NCI-H82 treated with DMSO at 0.1 percent for 48 hours (cell line): ENCODE results near the gene RASSF3.
"Not testable (repeated sequence)": the region's sequence is repeated elsewhere in the genome, so short reads cannot be mapped to it uniquely, and the experiment has no call there.

ENCODE experiments used
- DNase-seq: peaks from one replicate; lab custom pipeline; 2025; ENCODE audit not compliant: unreplicated experiment; lab: John Stamatoyannopoulos, UW

Gene RASSF3

DNA sequence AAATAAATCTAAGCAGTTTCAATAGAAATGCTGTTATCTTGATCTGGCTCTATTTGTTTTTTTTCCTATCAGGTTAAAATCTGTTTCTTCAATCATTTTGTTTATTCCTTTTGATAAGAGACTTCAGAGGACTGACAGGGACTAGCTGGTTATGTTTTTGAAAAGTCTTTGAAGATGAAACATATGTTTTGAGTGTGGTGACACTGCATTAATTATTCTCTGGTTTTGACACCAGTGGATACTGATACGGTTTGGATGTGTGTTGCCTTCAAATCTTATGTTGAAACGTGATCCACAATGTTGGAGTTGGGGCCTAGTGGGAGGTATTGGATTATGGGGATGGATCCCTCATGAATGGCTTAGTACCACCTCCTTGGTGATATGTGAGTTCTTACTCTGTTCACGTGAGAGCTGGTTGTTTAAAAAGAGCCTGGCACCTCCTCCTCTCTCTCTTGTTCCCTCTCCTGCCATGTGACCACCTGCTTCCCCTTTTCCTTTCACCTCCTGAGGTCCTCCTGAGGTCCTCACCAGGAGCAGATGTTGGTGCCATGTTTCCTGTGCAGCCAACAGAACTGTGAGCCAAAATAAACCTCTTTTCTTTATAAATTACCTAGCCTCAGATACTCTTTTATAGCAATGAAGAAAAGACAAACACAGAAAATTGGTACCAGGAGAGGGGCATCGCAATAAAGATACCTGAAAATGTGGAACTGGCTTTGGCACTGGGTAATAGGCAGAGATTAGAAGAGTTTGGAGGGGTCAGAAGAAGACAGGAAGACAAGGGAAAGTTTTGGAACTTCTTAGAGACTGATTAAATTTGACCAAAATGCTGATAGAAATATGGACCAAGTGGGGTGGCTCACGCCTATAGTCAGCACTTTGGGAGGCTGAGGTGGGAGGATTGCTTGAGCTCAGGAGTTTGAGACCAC, 23.0 kb downstream of the RASSF3 start:
- no peak for DNase-seq

DNA sequence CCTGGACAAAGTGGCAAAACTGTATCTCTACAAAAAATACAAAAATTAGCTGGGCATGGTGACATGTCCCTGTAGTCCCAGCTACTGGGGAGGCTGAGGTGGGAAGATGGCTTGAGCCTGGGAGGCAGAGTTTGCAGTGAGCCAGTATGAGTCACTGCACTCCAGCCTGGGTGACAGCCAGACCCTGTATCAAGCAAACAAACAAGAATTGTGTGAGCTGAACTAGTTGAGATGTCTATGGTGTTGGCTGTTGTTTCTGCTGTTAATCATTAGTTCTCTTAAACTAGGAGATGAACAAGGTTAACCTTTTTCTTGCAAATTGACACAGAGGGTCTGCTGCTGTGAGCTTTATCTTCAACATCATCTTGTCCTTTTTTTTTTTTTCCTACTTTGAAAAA, 23.6 kb downstream of the RASSF3 start:
- DNase-seq = no peak

GRCh38 chr12:64634508-64635092, 24.3 kb downstream of the RASSF3 start:
- no peak for DNase-seq

- no peak for DNase-seq
Measured at GRCh38 chr12:64635356-64635998, 25.2 kb downstream of the RASSF3 start.

DNA sequence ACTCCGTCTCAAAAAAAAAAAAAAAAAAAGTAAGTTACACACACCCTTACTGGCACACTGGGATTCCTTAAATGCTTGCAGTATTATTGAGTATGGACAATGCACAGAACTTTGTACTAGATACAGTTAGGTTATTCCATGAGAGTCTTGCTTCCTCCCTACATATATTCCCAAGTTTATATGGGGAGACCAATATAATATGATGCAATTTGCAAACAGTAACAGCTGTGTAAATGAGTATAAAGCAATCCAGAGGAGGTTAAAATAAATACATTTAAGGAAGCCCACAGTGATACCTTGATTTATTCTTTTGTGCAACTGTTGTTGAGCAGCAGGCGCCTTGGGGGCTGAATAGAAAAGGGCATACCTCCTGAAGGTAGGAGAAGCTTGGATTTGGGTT, 26.6 kb downstream of the RASSF3 start:
- DNase-seq = no peak

- no peak for DNase-seq
Measured at GRCh38 chr12:64639466-64639865, 29.2 kb downstream of the RASSF3 start.

DNA sequence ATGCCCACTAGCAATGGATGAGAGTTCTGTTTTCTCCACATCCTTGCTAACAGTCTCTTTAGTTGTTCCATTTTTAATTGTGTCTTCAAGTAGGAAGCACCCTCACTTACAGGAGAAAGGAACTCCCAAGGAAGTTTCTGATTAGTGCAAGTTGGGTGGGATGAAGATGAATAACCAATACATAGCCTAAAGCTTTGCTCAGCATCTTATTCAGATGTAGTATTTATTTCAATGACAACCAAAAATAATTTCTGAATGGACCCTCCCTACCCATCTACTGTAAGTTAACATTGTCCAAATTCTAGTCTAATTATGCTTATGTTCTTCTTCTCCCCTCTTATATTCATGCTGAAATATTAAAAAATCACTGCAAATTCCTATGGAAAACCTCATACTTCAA, 36.0 kb downstream of the RASSF3 start:
- DNase-seq = no peak

- DNase-seq = no peak
Measured at GRCh38 chr12:64649487-64649886, 39.2 kb downstream of the RASSF3 start.

- no peak for DNase-seq
Measured at GRCh38 chr12:64650762-64651161, 40.5 kb downstream of the RASSF3 start.

DNA sequence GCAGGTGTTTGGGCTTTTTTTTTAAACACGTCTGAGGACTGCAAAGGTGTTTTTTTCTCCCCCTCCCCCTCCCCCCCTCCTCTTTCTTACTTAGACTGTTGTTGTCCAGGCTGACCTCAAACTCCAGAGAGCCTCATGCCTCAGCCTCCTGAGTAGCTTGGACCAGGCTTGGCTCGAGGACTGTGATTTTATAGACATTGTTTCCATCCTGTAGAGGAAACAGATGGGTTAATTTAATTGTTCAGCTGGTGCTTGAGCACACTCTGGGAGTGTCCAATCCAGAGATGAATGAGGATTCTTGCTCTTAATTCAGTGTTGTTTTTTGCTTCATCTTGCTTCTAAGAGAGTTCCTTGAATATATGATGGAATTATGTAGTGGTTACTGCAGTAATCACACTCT, 42.1 kb downstream of the RASSF3 start:
- no peak for DNase-seq

DNA sequence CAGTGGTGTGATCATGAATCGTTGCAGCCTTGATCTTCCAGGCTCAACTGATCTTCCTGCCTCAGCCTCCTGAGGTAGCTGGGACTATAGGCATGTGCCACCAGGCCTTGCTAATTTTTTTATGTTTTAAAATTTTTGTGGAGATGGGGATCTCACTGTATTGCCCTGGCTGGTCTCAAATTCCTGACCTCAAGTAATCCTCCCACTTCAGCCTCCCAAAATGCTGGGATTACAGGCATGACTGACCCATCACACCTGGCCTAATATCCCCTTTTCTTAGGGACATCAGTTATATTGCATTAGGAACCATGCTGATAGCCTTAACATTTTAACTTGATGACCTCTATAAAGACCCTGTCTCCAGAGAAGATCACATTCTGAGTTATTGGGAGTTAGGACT, 42.8 kb downstream of the RASSF3 start:
- no peak for DNase-seq

GRCh38 chr12:64653907-64654306, 43.6 kb downstream of the RASSF3 start:
- not testable (repeated sequence) for DNase-seq

DNA sequence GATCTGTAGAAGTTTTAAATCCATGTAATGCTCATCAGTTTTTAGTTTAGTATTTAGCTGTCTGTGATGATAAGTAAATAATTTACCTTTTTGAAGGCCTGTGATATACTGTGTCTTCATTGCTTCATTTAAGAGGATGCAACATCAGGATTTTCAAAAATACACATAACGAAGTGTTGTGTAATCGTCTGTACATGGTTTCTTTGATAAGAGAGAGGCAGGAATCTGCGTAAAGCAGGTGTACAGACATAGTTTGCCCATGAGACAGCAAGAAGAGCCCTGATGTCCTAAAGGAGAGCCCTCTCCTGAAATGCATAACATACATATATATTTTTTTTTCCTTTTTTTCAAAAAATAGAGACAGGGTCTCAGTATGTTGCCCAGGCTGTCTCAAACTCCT, 44.8 kb downstream of the RASSF3 start:
- no peak for DNase-seq

DNA sequence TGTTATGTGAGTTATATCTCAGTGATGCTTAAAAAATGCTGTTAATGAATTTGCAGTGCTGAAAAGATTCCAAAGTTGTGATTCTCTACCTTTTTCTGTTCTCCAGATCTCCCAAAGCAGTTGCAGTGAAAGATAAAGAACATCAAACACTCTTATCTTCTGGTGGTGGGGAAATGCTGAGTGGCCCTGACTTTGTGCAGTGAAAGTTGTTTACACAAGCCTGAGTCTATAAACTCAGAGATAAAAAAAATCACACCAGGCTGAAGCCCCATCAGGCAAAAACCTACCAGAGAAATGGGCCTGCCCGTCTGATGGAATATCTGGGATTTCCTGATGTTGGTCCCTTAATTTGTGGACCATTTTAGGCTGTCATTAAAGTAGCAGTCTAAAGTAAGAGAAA, 46.1 kb downstream of the RASSF3 start:
- no peak for DNase-seq

DNA sequence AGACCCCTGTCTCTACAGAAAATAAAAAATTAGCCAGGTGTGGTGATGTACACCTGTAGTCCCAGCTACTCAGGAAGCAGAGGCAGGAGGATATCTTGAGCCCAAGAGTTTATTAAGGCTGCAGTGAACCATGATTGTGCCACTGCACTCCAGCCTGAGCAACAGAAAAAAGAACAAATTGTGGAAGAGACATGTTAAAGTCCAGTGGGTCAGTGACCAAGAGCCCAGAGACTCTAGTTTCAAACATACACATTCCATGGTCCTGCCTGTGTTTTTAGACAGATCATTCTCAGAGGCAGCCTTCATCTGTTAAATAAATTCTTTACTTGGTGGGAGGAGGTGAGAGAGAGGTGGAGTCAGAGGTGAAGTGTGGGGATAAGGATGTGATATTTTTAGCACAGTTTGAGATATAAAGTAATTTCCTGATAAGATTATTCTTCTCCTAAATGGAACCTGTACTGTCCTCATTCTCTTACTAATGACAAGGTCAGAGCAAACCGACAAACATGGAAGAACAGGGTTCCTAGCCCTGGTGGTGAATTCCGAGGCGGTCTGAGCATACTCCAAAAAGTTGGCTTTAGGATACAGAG, 48.7 kb downstream of the RASSF3 start:
- DNase-seq = no peak

DNA sequence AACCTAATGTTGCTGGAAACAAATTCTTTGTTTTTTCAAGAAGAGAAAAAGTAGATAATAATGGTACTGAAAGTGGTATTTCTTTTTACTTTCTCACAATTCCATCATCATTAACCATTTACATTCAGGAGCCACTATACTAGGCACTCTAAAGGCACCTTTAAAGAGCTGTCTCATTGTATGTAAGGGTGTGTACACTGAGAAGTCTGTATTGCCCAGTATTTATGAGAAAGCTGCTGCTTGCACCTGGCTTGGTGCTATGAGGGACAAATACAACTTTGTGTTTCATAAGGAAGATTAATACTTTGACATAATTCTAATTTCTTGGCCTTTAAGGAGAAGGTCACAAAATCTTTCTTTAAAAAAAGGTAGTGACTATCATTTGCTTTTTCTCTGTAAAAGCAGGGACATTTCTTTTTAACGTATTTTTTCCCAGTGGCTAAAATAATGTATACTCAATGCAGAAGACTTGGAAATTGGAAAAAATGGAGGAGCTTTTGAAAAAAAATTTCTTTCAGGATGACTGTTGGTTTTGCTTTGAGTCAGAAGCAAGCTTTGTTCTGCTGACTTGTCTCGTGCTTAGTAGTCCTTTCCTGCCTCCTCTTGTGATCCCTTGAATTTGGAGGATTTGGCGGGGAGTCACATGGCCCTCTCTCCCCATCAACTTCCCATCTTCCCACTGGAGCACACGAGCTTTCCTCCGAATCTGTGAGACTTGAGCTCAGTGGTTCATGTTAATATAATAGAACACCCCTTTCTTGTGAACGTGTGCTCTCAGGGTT, 50.1 kb downstream of the RASSF3 start:
- no peak for DNase-seq

DNA sequence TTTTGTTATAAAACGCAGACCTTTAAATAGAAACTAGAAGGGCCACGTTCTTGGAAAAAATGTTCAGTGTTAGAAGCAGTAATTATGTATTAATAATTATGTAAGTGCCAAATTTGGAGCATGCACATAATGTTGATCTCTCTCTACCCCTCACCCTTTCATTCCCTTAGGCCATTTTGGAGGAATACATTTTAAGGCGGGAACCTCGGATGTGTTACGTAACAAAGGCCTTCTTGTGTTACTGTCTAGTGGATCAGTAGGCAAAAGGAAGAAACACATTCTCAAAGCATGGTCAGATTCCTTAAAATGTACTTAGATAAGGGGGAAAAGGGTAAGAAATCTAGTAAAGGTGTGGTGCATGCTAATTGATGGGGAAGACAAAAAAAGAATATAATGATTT, 52.7 kb downstream of the RASSF3 start:
- no peak for DNase-seq

GRCh38 chr12:64665514-64665913, 55.2 kb downstream of the RASSF3 start:
- no peak for DNase-seq

DNA sequence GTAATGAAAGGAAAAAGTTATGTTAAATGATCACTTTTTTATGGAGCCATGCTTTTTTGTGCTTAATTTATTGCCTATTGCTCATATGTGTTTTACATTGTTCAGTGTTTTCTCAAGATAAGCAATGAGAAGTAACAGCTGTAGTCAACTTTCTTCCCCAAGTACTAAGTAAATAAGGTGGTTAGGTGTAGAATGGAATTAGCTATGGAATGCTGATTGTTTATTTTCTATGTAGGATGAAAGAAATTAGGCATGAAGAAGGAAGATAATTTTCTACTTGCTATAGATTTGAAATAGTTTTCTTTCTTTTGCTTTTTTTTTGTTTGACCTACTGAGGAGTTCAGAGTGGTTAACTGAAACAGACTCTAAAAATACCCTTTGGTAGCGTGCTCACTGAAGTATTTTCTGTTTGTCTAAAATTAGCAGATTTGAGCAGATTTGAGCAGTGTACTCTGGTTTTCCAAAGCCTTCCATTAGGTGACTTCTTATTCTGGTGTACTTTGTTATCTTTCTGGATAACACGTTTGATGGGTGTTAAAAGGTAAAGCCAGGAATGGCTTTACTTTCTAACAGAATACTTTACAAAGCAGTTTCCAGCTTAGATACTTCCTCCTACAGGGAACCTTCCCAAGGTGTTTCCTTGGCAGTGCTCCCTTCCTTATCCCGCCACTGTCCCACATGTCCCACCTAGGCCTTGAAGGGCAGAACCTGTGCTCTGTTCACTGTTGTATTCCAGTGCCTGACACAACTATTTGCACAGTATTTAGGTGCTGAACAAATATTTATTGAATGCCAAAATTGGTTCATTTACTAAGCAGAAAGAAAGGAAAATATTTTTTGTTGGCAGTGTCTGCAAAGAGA, 56.0 kb downstream of the RASSF3 start:
- no peak for DNase-seq

GRCh38 chr12:64667793-64668192, 57.5 kb downstream of the RASSF3 start:
- no peak for DNase-seq
